Mesodermal cell (in vitro differentiated cells): Measurements from ENCODE around the gene MYO1D.

ENCODE experiments used
- H3K27ac ChIP-seq: 2 replicates; pipeline ENCODE4 v1.7.0; 2013; ENCODE audit warnings: mild to moderate bottlenecking, low read depth, low read length, moderate library complexity; ENCODE audit not compliant: severe bottlenecking
- H3K36me3 ChIP-seq: 2 replicates; pipeline ENCODE4 v1.7.1; 2013; ENCODE audit warnings: mild to moderate bottlenecking, low read length, moderate library complexity; ENCODE audit not compliant: control insufficient read depth, insufficient read depth
- H3K4me1 ChIP-seq: one replicate; pipeline ENCODE4 v1.7.1; 2013; ENCODE audit warnings: mild to moderate bottlenecking, low read length; ENCODE audit not compliant: insufficient read depth, control insufficient read depth, poor library complexity, severe bottlenecking
- H3K4me3 ChIP-seq: 2 replicates; pipeline ENCODE4 v1.7.0; 2013; ENCODE audit warnings: low read length, control low read depth, mild to moderate bottlenecking; ENCODE audit not compliant: insufficient read depth, poor library complexity, severe bottlenecking; ENCODE audit errors: extremely low read depth
- H3K9me3 ChIP-seq: 2 replicates; pipeline ENCODE4 v1.7.1; 2013; ENCODE audit warnings: mild to moderate bottlenecking, low read length, moderate library complexity; ENCODE audit not compliant: control insufficient read depth
- WGBS, 2 experiments: methylation state at CpG; one replicate each; pipeline ENCODE4 v1.1.5; 2013; ENCODE audit warnings: missing lambda C conversion rate in 2 of 2; ENCODE audit not compliant: insufficient coverage in 2 of 2; 5-methylcytosine and 5-hydroxymethylcytosine counted together

MYO1D gene

GRCh38 chr17:32445497-32445896 is 431.4 kb downstream of the MYO1D start:
- WGBS, 2 experiments, result 13 to 23% methylated on average over 3 to 4 of the region's 6 CpGs
- H3K9me3 ChIP-seq, result peaks cover 3% of the 10 kb centered on the region
- H3K4me1 ChIP-seq, result peaks cover 5% of the 10 kb centered on the region
- peaks cover 37% of the 10 kb centered on the region for H3K36me3 ChIP-seq
- H3K27ac ChIP-seq, result peak overlapping the region; percentile 95
- H3K4me3 ChIP-seq, result peak overlapping the region; percentile 96

GRCh38 chr17:32445074-32445415 is 431.9 kb downstream of the MYO1D start:
- Histone ChIP-seq H3K27ac (peak overlapping the region; percentile 95), H3K4me3 (peak overlapping the region; percentile 96), H3K9me3 (peaks cover 3% of the 10 kb centered on the region), H3K4me1 (peaks cover 5% of the 10 kb centered on the region), H3K36me3 (peaks cover 34% of the 10 kb centered on the region)
- 0 to 1% methylated on average over 7 to 9 of the region's 14 CpGs for WGBS, 2 experiments

GRCh38 chr17:32444301-32445073 is 432.4 kb downstream of the MYO1D start, which contains the start of gene PSMD11:
TSS of gene PSMD11 (plus strand) at chr17:32444510. CDS start at chr17:32444524, 14 bp downstream.
- Histone ChIP-seq H3K9me3 (peaks cover 3% of the 10 kb centered on the region), H3K4me1 (peaks cover 5% of the 10 kb centered on the region), H3K4me3 (peak within 1 kb of the TSS; percentile 96), H3K27ac (peak within 1 kb of the TSS; percentile 95), H3K36me3 (peaks cover 29% of the 10 kb centered on the region)
- WGBS, 2 experiments, result 0 to 1% methylated on average over 40 to 49 of the region's 74 CpGs

GRCh38 chr17:32443827-32444300 is 433.1 kb downstream of the MYO1D start:
- H3K4me1 ChIP-seq, result peaks cover 5% of the 10 kb centered on the region
- H3K4me3 ChIP-seq, result peak overlapping the region; percentile 96
- H3K27ac ChIP-seq, result no peak overlapping the region
- WGBS, 2 experiments, result 33 to 39% methylated on average over 25 of the region's 29 CpGs
- peaks cover 3% of the 10 kb centered on the region for H3K9me3 ChIP-seq
- peaks cover 22% of the 10 kb centered on the region for H3K36me3 ChIP-seq
